OCI-LY1 (cell line): ENCODE data around the gene GNAI2.

ENCODE experiments used
- H2AFZ ChIP-seq: fragments of 200-600 bp; sonication (generic), shearing (Covaris generic); 2 replicates; pipeline ENCODE4 v1.6.0; 2014; ENCODE audit warnings: antibody characterized with exemption, mild to moderate bottlenecking, low read length
- H3F3A ChIP-seq: fragments of 200-600 bp; sonication (generic), shearing (Covaris generic); 2 replicates; pipeline ENCODE4 v1.6.0; 2014; ENCODE audit warnings: mild to moderate bottlenecking, antibody characterized with exemption, low read length, moderate library complexity; ENCODE audit not compliant: insufficient read depth
- H3K27ac ChIP-seq: fragments of 200-600 bp; sonication (generic); 2 replicates; pipeline ENCODE4 v1.5.1; 2014; ENCODE audit warnings: low read length, mixed run types, mild to moderate bottlenecking, low read depth; ENCODE audit not compliant: poor library complexity, severe bottlenecking
- H3K27me3 ChIP-seq: fragments of 200-600 bp; sonication (generic); 2 replicates; pipeline ENCODE4 v1.6.0; 2014; ENCODE audit warnings: antibody characterized with exemption, mild to moderate bottlenecking, low read length, moderate library complexity; ENCODE audit not compliant: insufficient read depth
- H3K36me3 ChIP-seq: fragments of 200-600 bp; sonication (generic); 2 replicates; pipeline ENCODE4 v1.6.1; 2014; ENCODE audit warnings: mild to moderate bottlenecking, antibody characterized with exemption, low read length, moderate library complexity, mixed read lengths; ENCODE audit not compliant: insufficient read depth
- H3K4me1 ChIP-seq: fragments of 200-600 bp; sonication (generic); 2 replicates; pipeline ENCODE4 v1.5.1; 2014; ENCODE audit warnings: mild to moderate bottlenecking, low read length, moderate library complexity; ENCODE audit not compliant: insufficient read depth, severe bottlenecking
- H3K4me2 ChIP-seq: fragments of 200-600 bp; sonication (generic), shearing (Covaris generic); 2 replicates; pipeline ENCODE4 v1.6.1; 2014; ENCODE audit warnings: low read length
- H3K4me3 ChIP-seq: fragments of 200-600 bp; sonication (generic); 2 replicates; pipeline ENCODE4 v1.5.1; 2014; ENCODE audit warnings: low read length, low read depth, mild to moderate bottlenecking, mixed read lengths; ENCODE audit not compliant: poor library complexity, severe bottlenecking
- H3K79me2 ChIP-seq: fragments of 200-600 bp; shearing (Covaris generic); 2 replicates; pipeline ENCODE4 v1.6.1; 2016; ENCODE audit warnings: mixed run types, low read length, mixed read lengths; ENCODE audit not compliant: insufficient read depth
- H3K9ac ChIP-seq: fragments of 200-600 bp; sonication (generic), shearing (Covaris generic); 2 replicates; pipeline ENCODE4 v1.6.1; 2014; ENCODE audit warnings: mild to moderate bottlenecking, low read length, mixed read lengths
- H3K9me2 ChIP-seq: fragments of 200-600 bp; sonication (generic), shearing (Covaris generic); 2 replicates; pipeline ENCODE4 v1.6.1; 2014; ENCODE audit warnings: low read depth, mild to moderate bottlenecking, low read length, mixed read lengths
- H3K9me3 ChIP-seq: fragments of 200-600 bp; shearing (Covaris generic); 2 replicates; pipeline ENCODE4 v1.6.1; 2014; ENCODE audit warnings: low read length, mixed read lengths
- H4K20me1 ChIP-seq: fragments of 200-600 bp; sonication (generic), shearing (Covaris generic); 2 replicates; pipeline ENCODE4 v1.6.0; 2016; ENCODE audit warnings: mild to moderate bottlenecking, low read length; ENCODE audit not compliant: insufficient read depth
- CTCF ChIP-seq: fragments of 200-600 bp; sonication (generic), shearing (Covaris generic); IDR thresholded peaks from 2 replicates; pipeline ENCODE4 v1.5.1; 2017; ENCODE audit warnings: mild to moderate bottlenecking, antibody characterized with exemption, low read length, moderate library complexity, mixed read lengths
- EZH2 ChIP-seq: fragments of 200-600 bp; sonication (generic), shearing (Covaris generic); IDR thresholded peaks from 2 replicates; pipeline ENCODE4 v1.8.0; 2017; ENCODE audit warnings: borderline replicate concordance, mixed run types, mild to moderate bottlenecking, antibody characterized with exemption, low read length, moderate library complexity, mixed read lengths

GNAI2 gene

GRCh38 chr3:50246517-50246954, 10.5 kb downstream of the GNAI2 start:
- Histone ChIP-seq H4K20me1 (no peaks in the 10 kb centered on the region), H3K36me3 (peaks cover 15% of the 10 kb centered on the region; the same call in 1 of the 2 replicates), H3K79me2 (peaks cover 7% of the 10 kb centered on the region; the same call in 1 of the 2 replicates), H3F3A (no peaks in the 10 kb centered on the region), H3K9ac (peak overlapping the region; percentile 56; the same call in 1 of the 2 replicates), H3K4me2 (peak overlapping the region; percentile 64), H3K4me3 (peak overlapping the region; percentile 49), H3K9me3 (no peaks in the 10 kb centered on the region), H3K4me1 (peaks cover 45% of the 10 kb centered on the region), H3K9me2 (no peaks in the 10 kb centered on the region), H3K27me3 (no peaks in the 10 kb centered on the region), H3K27ac (peak overlapping the region; percentile 76), H2AFZ (no peak overlapping the region)
- TF ChIP-seq CTCF (peak; percentile 4; the same call in 1 of the 2 replicates), EZH2 (no peak)

GRCh38 chr3:50248387-50248786, 12.4 kb downstream of the GNAI2 start:
- Histone ChIP-seq H3K4me2 (no peak overlapping the region), H3K27me3 (no peaks in the 10 kb centered on the region), H3K36me3 (peaks cover 26% of the 10 kb centered on the region; the same call in 1 of the 2 replicates), H3K4me3 (no peak overlapping the region), H3K27ac (no peak overlapping the region), H3F3A (no peaks in the 10 kb centered on the region), H2AFZ (no peak overlapping the region), H3K9me3 (no peaks in the 10 kb centered on the region), H3K79me2 (peaks cover 7% of the 10 kb centered on the region; the same call in 1 of the 2 replicates), H3K9me2 (no peaks in the 10 kb centered on the region), H4K20me1 (no peaks in the 10 kb centered on the region), H3K4me1 (peaks cover 26% of the 10 kb centered on the region), H3K9ac (no peak overlapping the region)
- TF ChIP-seq CTCF (no peak), EZH2 (no peak)

GRCh38 chr3:50249457-50249856, 13.5 kb downstream of the GNAI2 start:
- H3K27ac ChIP-seq, result no peak overlapping the region

More at GRCh38 chr3:50249457-50249856, 13.5 kb downstream of the GNAI2 start:
- TF ChIP-seq CTCF (no peak), EZH2 (no peak)
- Histone ChIP-seq H3K9me2 (no peaks in the 10 kb centered on the region), H3K79me2 (peaks cover 7% of the 10 kb centered on the region; the same call in 1 of the 2 replicates), H3K27me3 (no peaks in the 10 kb centered on the region), H3K4me1 (peaks cover 24% of the 10 kb centered on the region), H3F3A (no peaks in the 10 kb centered on the region), H3K4me2 (no peak overlapping the region), H3K36me3 (peaks cover 28% of the 10 kb centered on the region; the same call in 1 of the 2 replicates), H3K9me3 (no peaks in the 10 kb centered on the region), H4K20me1 (no peaks in the 10 kb centered on the region), H3K9ac (no peak overlapping the region), H3K4me3 (no peak overlapping the region), H2AFZ (no peak overlapping the region)
